OCI-LY7 (cell line): ENCODE results near the gene H1-8. TPM values are rescaled to one million over a fixed set of nuclear protein-coding genes. Genes with fewer than 3 reads are reported as not detected.

Experiments used
- BruUV-seq: library from RNA; stranded (reverse); fragments of 400-500 nt; replicated peaks from 2 replicates; lab custom pipeline; 2021; lab: Mats Ljungman, UMichigan
- CTCF ChIA-PET: fragments of 300-600 bp; sonication (Branson Sonifier 250); formaldehyde crosslinking; loops from one replicate; lab custom pipeline; 2022; ENCODE audit warnings: antibody characterized with exemption; ENCODE audit not compliant: unreplicated experiment; lab: Charles Lee
- POLR2A ChIA-PET: fragments of 300-600 bp; sonication (Branson Sonifier 250); formaldehyde crosslinking; loops from one replicate; lab custom pipeline; 2022; ENCODE audit warnings: antibody characterized with exemption; lab: Charles Lee
- DNase-seq: peaks from one replicate; pipeline ENCODE4 v3.0.0-alpha.2; 2015; ENCODE audit warnings: low spot score
- H2AFZ ChIP-seq: fragments of 200-600 bp; sonication (generic), shearing (Covaris generic); 2 replicates; pipeline ENCODE4 v1.6.1; 2014; ENCODE audit warnings: mild to moderate bottlenecking, antibody characterized with exemption, low read length, moderate library complexity
- H3K27ac ChIP-seq: fragments of 200-600 bp; sonication (generic); 2 replicates; pipeline ENCODE4 v1.5.1; 2014; ENCODE audit warnings: mixed run types, low read depth, mild to moderate bottlenecking, moderate library complexity, low read length, inconsistent platforms; ENCODE audit not compliant: poor library complexity, severe bottlenecking
- H3K36me3 ChIP-seq: fragments of 200-600 bp; sonication (generic); 2 replicates; pipeline ENCODE4 v1.6.1; 2014; ENCODE audit warnings: mild to moderate bottlenecking, antibody characterized with exemption, low read length, moderate library complexity, mixed read lengths; ENCODE audit not compliant: insufficient read depth
- H3K4me1 ChIP-seq: fragments of 200-600 bp; sonication (generic); 2 replicates; pipeline ENCODE4 v1.5.1; 2014; ENCODE audit warnings: mild to moderate bottlenecking, low read length; ENCODE audit not compliant: insufficient read depth, poor library complexity, severe bottlenecking
- H3K4me2 ChIP-seq: fragments of 200-600 bp; sonication (generic); 2 replicates; pipeline ENCODE4 v1.6.1; 2014; ENCODE audit warnings: mild to moderate bottlenecking, low read length
- H3K4me3 ChIP-seq: fragments of 200-600 bp; sonication (generic); 2 replicates; pipeline ENCODE4 v1.5.1; 2014; ENCODE audit warnings: mild to moderate bottlenecking, low read depth, low read length; ENCODE audit not compliant: poor library complexity, severe bottlenecking
- H3K79me2 ChIP-seq: fragments of 200-600 bp; sonication (generic); 2 replicates; pipeline ENCODE4 v1.6.1; 2016; ENCODE audit warnings: low read depth, mild to moderate bottlenecking, low read length, moderate library complexity, mixed read lengths; ENCODE audit not compliant: insufficient read depth
- H3K9me2 ChIP-seq: fragments of 200-600 bp; sonication (generic); 2 replicates; pipeline ENCODE4 v1.6.1; 2016; ENCODE audit warnings: mild to moderate bottlenecking, low read length, mixed read lengths; ENCODE audit not compliant: insufficient read depth
- H3K9me3 ChIP-seq: fragments of 200-600 bp; sonication (generic); 2 replicates; pipeline ENCODE4 v1.6.1; 2014; ENCODE audit warnings: mild to moderate bottlenecking, mixed run types, low read length, mixed read lengths
- H4K20me1 ChIP-seq: fragments of 200-600 bp; sonication (generic); 2 replicates; pipeline ENCODE4 v1.6.1; 2014; ENCODE audit warnings: mild to moderate bottlenecking, antibody characterized with exemption, low read length, moderate library complexity, mixed read lengths; ENCODE audit not compliant: insufficient read depth
- CTCF ChIP-seq: fragments of 200-600 bp; sonication (generic); conservative IDR thresholded peaks from 2 replicates; pipeline ENCODE4 v1.5.1; 2014; ENCODE audit warnings: mild to moderate bottlenecking, antibody characterized with exemption, low read length, moderate library complexity, mixed read lengths
- EZH2phosphoT487 ChIP-seq: fragments of 200-600 bp; sonication (generic); IDR thresholded peaks from 2 replicates; pipeline ENCODE4 v1.6.1; 2018; ENCODE audit warnings: low read depth, borderline replicate concordance, mild to moderate bottlenecking, mixed run types, antibody characterized with exemption, low read length, moderate library complexity, mixed read lengths
- intact Hi-C: fragments of 100-400 bp; cut with micrococcal nuclease; formaldehyde crosslinking; loops from one replicate; pipeline ENCODE4 v1.10.0; 2022; ENCODE audit not compliant: unreplicated experiment
- total RNA-seq, 2 experiments: library from RNA; depleted of rRNA in 1 of 2; stranded (reverse); fragments of >200 nt in 1 of 2; shearing (Covaris generic) in 1 of 2; gene quantifications; 2 replicates each; pipeline ENCODE4 v1.2.3, GENCODE V29; 2014 to 2022

Gene H1-8
- total RNA-seq, 2 experiments from 2014 or later = not detected

- Histone ChIP-seq H3K9me3 (no peaks in the 10 kb centered on the region), H3K79me2 (no peaks in the 10 kb centered on the region), H4K20me1 (no peaks in the 10 kb centered on the region), H3K4me2 (no peak overlapping the region), H3K4me1 (no peaks in the 10 kb centered on the region), H3K4me3 (no peak overlapping the region), H3K27ac (no peak overlapping the region), H2AFZ (no peak overlapping the region), H3K36me3 (no peaks in the 10 kb centered on the region), H3K9me2 (no peaks in the 10 kb centered on the region)
- TF ChIP-seq EZH2phosphoT487 = no peak
- TF ChIP-seq CTCF = no peak
- DNase-seq = no peak
- no TSS peak for BruUV-seq
- POLR2A ChIA-PET = no interaction called here
- CTCF ChIA-PET = no interaction called here
- intact Hi-C loops = no loop called here
Measured at GRCh38 chr3:129539206-129539605, 3.8 kb upstream of the H1-8 start.

GRCh38 chr3:129540776-129541516 is 2.0 kb upstream of the H1-8 start:
- no TSS peak for BruUV-seq
- intact Hi-C loops = no loop called here

More at GRCh38 chr3:129540776-129541516, 2.0 kb upstream of the H1-8 start:
- ChIA-PET POLR2A (no interaction called here), CTCF (no interaction called here)
- H3K4me3 ChIP-seq = no peak overlapping the region
- no peaks in the 10 kb centered on the region for H3K36me3 ChIP-seq
- H3K9me2 ChIP-seq = no peaks in the 10 kb centered on the region
- H2AFZ ChIP-seq = no peak overlapping the region
- H3K4me1 ChIP-seq = no peaks in the 10 kb centered on the region
- H3K9me3 ChIP-seq = no peaks in the 10 kb centered on the region
- DNase-seq = no peak
- no peak overlapping the region for H3K27ac ChIP-seq
- TF ChIP-seq EZH2phosphoT487 = no peak
- no peak for TF ChIP-seq CTCF
- no peaks in the 10 kb centered on the region for H4K20me1 ChIP-seq
- H3K4me2 ChIP-seq = no peak overlapping the region
- H3K79me2 ChIP-seq = no peaks in the 10 kb centered on the region
